Measurements from ENCODE around the gene PGBD5. TPM values are rescaled to one million over a fixed set of nuclear protein-coding genes. Genes with fewer than 3 reads are reported as not detected.

PGBD5 gene
- total and polyA plus RNA-seq, 2 of the 13 experiments (the other 11 are each of a cell fraction or from before 2014, with no cell fraction given) = 0.04 to 0.13 TPM

GRCh38 chr1:230426246-230427093 lies at the start of gene PGBD5 (continued):
- TF ChIP-seq DNMT1 (CRISPR knock-in tag; IDR thresholded peaks at IDR 0.05) (no peak), ZBTB14 (CRISPR knock-in tag; IDR thresholded peaks at IDR 0.05) (peak; percentile 79), ZFP37 (CRISPR knock-in tag; IDR thresholded peaks at IDR 0.05; ENCODE audit: borderline replicate concordance) (peak; percentile 97), CBX5 (CRISPR knock-in tag; IDR thresholded peaks at IDR 0.05; ENCODE audit: borderline replicate concordance) (peak; percentile 59; the same call in 1 of the 2 replicates), ZNF256 (CRISPR knock-in tag; conservative IDR thresholded peaks at IDR 0.05) (peak; percentile 94), MAX (IDR thresholded peaks at IDR 0.05) (peak; percentile 90), ZNF512 (CRISPR knock-in tag; IDR thresholded peaks at IDR 0.05) (no peak), SNAI1 (CRISPR knock-in tag; IDR thresholded peaks at IDR 0.05; ENCODE audit: borderline replicate concordance) (0 out of 2 replicates have a peak, but pooled peaks have one; percentile 56), ZNF124 (CRISPR knock-in tag; IDR thresholded peaks at IDR 0.05) (peak; percentile 93), NR2F6 (IDR thresholded peaks at IDR 0.05) (no peak), NR2F6 (CRISPR knock-in tag; IDR thresholded peaks at IDR 0.05) (peak; percentile 57; the same call in 1 of the 2 replicates), ZNF343 (CRISPR knock-in tag; IDR thresholded peaks at IDR 0.05) (no peak), ZHX1 (CRISPR knock-in tag; IDR thresholded peaks at IDR 0.05; ENCODE audit: low read depth) (peak; percentile 71; the same call in 1 of the 2 replicates), CENPBD1 (CRISPR knock-in tag; IDR thresholded peaks at IDR 0.05; ENCODE audit: borderline replicate concordance, low read depth) (no peak), EP300 (IDR thresholded peaks at IDR 0.05; ENCODE audit: low read depth in 2 of 2, low read length in 2 of 2) (no peak), EP300 (CRISPR knock-in tag; IDR thresholded peaks at IDR 0.05; ENCODE audit: borderline replicate concordance) (0 out of 2 replicates have a peak, but pooled peaks have one; percentile 18), RBAK (CRISPR knock-in tag; IDR thresholded peaks at IDR 0.05) (no peak), MXD3 (CRISPR knock-in tag; IDR thresholded peaks at IDR 0.05) (peak; percentile 99), ZNF816 (CRISPR knock-in tag; IDR thresholded peaks at IDR 0.05; ENCODE audit: borderline replicate concordance) (peak; percentile 37; the same call in 1 of the 2 replicates)
